H1 (cell line): ENCODE results near the gene POGZ. TPM values are rescaled to one million over a fixed set of nuclear protein-coding genes. Genes with fewer than 3 reads are reported as not detected.

Source experiments
- CTCF ChIA-PET: fragments of 300-600 bp; sonication (Branson Sonifier 250); formaldehyde crosslinking; loops from one replicate; lab custom pipeline; 2021; ENCODE audit not compliant: partially characterized antibody; lab: Charles Lee
- POLR2A ChIA-PET: fragments of 300-600 bp; sonication (Branson Sonifier 250); formaldehyde crosslinking; loops from one replicate; lab custom pipeline; 2021; ENCODE audit warnings: inconsistent platforms; ENCODE audit not compliant: partially characterized antibody; lab: Charles Lee
- DNase-seq, 2 experiments: peaks; one replicate each; pipeline versions ENCODE4 v3.0.0 to v3.0.0-alpha.2; 2010 to 2022; ENCODE audit warnings: low spot score in 2 of 2, low read depth in 1 of 2, mixed read lengths in 1 of 2
- FAIRE-seq: peaks from 2 replicates; lab custom pipeline; 2011; peaks lifted over from hg19 to GRCh38; lab: Jason Lieb, UNC
- H2AFZ ChIP-seq: 2 replicates; pipeline ENCODE4 v1.8.1; 2012; ENCODE audit warnings: low read length, inconsistent platforms
- H2AK5ac ChIP-seq: 2 replicates; pipeline ENCODE4 v1.6.1; 2013; ENCODE audit warnings: low read depth, low read length
- H2BK120ac ChIP-seq: replicated peaks from 2 replicates; pipeline ENCODE3; 2013; ENCODE audit warnings: low read depth, low read length, inconsistent platforms
- H2BK12ac ChIP-seq: 2 replicates; pipeline ENCODE4 v1.6.1; 2013; ENCODE audit warnings: low read depth, low read length
- H2BK15ac ChIP-seq: 2 replicates; pipeline ENCODE4 v1.6.1; 2013; ENCODE audit warnings: low read length
- H2BK20ac ChIP-seq: 2 replicates; pipeline ENCODE4 v1.6.1; 2013; ENCODE audit warnings: low read length
- H2BK5ac ChIP-seq: 2 replicates; pipeline ENCODE4 v1.6.1; 2013; ENCODE audit warnings: low read depth, low read length
- H3K14ac ChIP-seq: 2 replicates; pipeline ENCODE4 v1.6.1; 2013; ENCODE audit warnings: inconsistent platforms; ENCODE audit not compliant: insufficient read length
- H3K18ac ChIP-seq: 2 replicates; pipeline ENCODE4 v1.6.1; 2013; ENCODE audit warnings: low read length; ENCODE audit errors: extremely low read depth
- H3K23ac ChIP-seq: 2 replicates; pipeline ENCODE4 v1.6.1; 2013; ENCODE audit warnings: inconsistent platforms; ENCODE audit not compliant: insufficient read length
- H3K23me2 ChIP-seq: 2 replicates; pipeline ENCODE4 v1.6.1; 2013; ENCODE audit warnings: low read depth, low read length
- H3K27ac ChIP-seq: 2 replicates; pipeline ENCODE4 v1.6.1; 2011; ENCODE audit warnings: low read depth, low read length, inconsistent platforms
- H3K27me3 ChIP-seq, 4 experiments: replicated peaks in 1 of 4; 1 replicate in 1 of 4; 2 replicates in 3 of 4; pipeline versions ENCODE4 v1.6.1 to v1.8.1; 2011 to 2013; ENCODE audit warnings: low read length in 3 of 4, mild to moderate bottlenecking in 3 of 4, inconsistent platforms in 2 of 4, mixed read lengths in 2 of 4, moderate library complexity in 1 of 4; ENCODE audit not compliant: control insufficient read depth in 3 of 4, insufficient read depth in 3 of 4; ENCODE audit errors: extremely low read depth in 1 of 4
- H3K36me3 ChIP-seq, 4 experiments: 2 replicates each; pipeline versions ENCODE4 v1.6.1 to v1.8.1; 2011 to 2013; ENCODE audit warnings: mild to moderate bottlenecking in 4 of 4, low read length in 3 of 4, moderate library complexity in 2 of 4, control low read depth in 1 of 4, inconsistent platforms in 1 of 4; ENCODE audit not compliant: insufficient read depth in 4 of 4, control insufficient read depth in 2 of 4
- H3K4ac ChIP-seq: replicated peaks from 2 replicates; pipeline ENCODE3; 2013; ENCODE audit warnings: low read length, low read depth, mixed read lengths, inconsistent platforms; ENCODE audit not compliant: insufficient read length
- H3K4me1 ChIP-seq, 4 experiments: replicated peaks in 1 of 4; 1 replicate in 1 of 4; 2 replicates in 3 of 4; pipeline versions ENCODE4 v1.6.1 to v1.8.1; 2011 to 2013; ENCODE audit warnings: low read length in 3 of 4, inconsistent platforms in 2 of 4, mixed read lengths in 1 of 4; ENCODE audit not compliant: insufficient read depth in 4 of 4, control insufficient read depth in 3 of 4
- H3K4me2 ChIP-seq, 2 experiments: 2 replicates each; pipeline versions ENCODE4 v1.6.1 to v1.8.1; 2011 to 2013; ENCODE audit warnings: low read depth in 2 of 2, low read length in 2 of 2, control low read depth in 1 of 2, inconsistent platforms in 1 of 2, mild to moderate bottlenecking in 1 of 2; ENCODE audit not compliant: insufficient read depth in 1 of 2
- H3K4me3 ChIP-seq, 4 experiments: fragments of 200-600, 300-600 bp in 1 of 4; sonication (generic), shearing (Covaris generic), sonication (Bioruptor Twin) in 1 of 4; 2 replicates each; pipeline versions ENCODE4 v1.5.1 to v1.8.1; 2011 to 2016; ENCODE audit warnings: low read length in 4 of 4, low read depth in 3 of 4, control low read depth in 2 of 4, inconsistent platforms in 2 of 4, mild to moderate bottlenecking in 2 of 4, mixed read lengths in 1 of 4, moderate library complexity in 1 of 4; ENCODE audit not compliant: insufficient read depth in 2 of 4; ENCODE audit errors: extremely low read depth in 1 of 4
- H3K56ac ChIP-seq: replicated peaks from 2 replicates; pipeline ENCODE3; 2013; ENCODE audit warnings: low read depth, mild to moderate bottlenecking, mixed read lengths, low read length, inconsistent platforms; ENCODE audit not compliant: insufficient read length
- H3K79me1 ChIP-seq: 2 replicates; pipeline ENCODE4 v1.6.1; 2013; ENCODE audit warnings: low read depth, low read length, control low read depth
- H3K79me2 ChIP-seq, 2 experiments: 2 replicates each; pipeline versions ENCODE4 v1.6.1 to v1.8.1; 2012 to 2013; ENCODE audit warnings: low read length in 2 of 2, mild to moderate bottlenecking in 2 of 2, inconsistent platforms in 1 of 2; ENCODE audit not compliant: insufficient read depth in 2 of 2, control insufficient read depth in 1 of 2
- H3K9ac ChIP-seq, 4 experiments: replicated peaks in 1 of 4; 1 replicate in 1 of 4; 2 replicates in 3 of 4; pipeline versions ENCODE4 v1.6.1 to v1.8.1; 2011 to 2013; ENCODE audit warnings: low read depth in 3 of 4, low read length in 3 of 4, control low read depth in 2 of 4, mild to moderate bottlenecking in 2 of 4, moderate library complexity in 2 of 4, inconsistent platforms in 1 of 4; ENCODE audit errors: extremely low read depth in 1 of 4
- H3K9me3 ChIP-seq, 2 experiments: 2 replicates each; pipeline versions ENCODE4 v1.6.1 to v1.8.1; 2012 to 2013; ENCODE audit warnings: mild to moderate bottlenecking in 2 of 2, moderate library complexity in 2 of 2, control low read depth in 1 of 2, inconsistent platforms in 1 of 2, low read depth in 1 of 2, low read length in 1 of 2, mixed read lengths in 1 of 2; ENCODE audit not compliant: insufficient read depth in 2 of 2
- H4K20me1 ChIP-seq, 2 experiments: replicated peaks in 1 of 2; 2 replicates each; pipeline versions ENCODE3 to v1.8.1; 2011 to 2013; ENCODE audit warnings: inconsistent platforms in 2 of 2, low read length in 2 of 2, mild to moderate bottlenecking in 1 of 2; ENCODE audit not compliant: insufficient read depth in 2 of 2, control insufficient read depth in 1 of 2
- H4K5ac ChIP-seq: 2 replicates; pipeline ENCODE4 v1.6.1; 2013; ENCODE audit warnings: low read length, low read depth, mixed read lengths, inconsistent platforms; ENCODE audit not compliant: insufficient read length
- H4K8ac ChIP-seq: 2 replicates; pipeline ENCODE4 v1.8.0; 2013; ENCODE audit warnings: mild to moderate bottlenecking, moderate library complexity, low read length, inconsistent platforms; ENCODE audit not compliant: insufficient read depth; ENCODE audit errors: extremely low read depth
- H4K91ac ChIP-seq: replicated peaks from 2 replicates; pipeline ENCODE3; 2013; ENCODE audit warnings: low read length, mixed read lengths, inconsistent platforms; ENCODE audit not compliant: insufficient read length
- ATF3 ChIP-seq: IDR thresholded peaks from 2 replicates; pipeline ENCODE4 v1.6.1; 2011; ENCODE audit warnings: low read depth, mild to moderate bottlenecking, low read length; ENCODE audit not compliant: insufficient read depth
- MAFK ChIP-seq: IDR thresholded peaks from 2 replicates; pipeline ENCODE4 v1.6.1; 2012; ENCODE audit warnings: low read depth, mild to moderate bottlenecking, improper control_type of control experiment, low read length
- NRF1 ChIP-seq: IDR thresholded peaks from 2 replicates; pipeline ENCODE4 v1.6.1; 2011; ENCODE audit warnings: mild to moderate bottlenecking, low read depth, low read length, improper control_type of control experiment
- SP2 ChIP-seq: IDR thresholded peaks from 2 replicates; pipeline ENCODE4 v1.6.1; 2012; ENCODE audit warnings: mild to moderate bottlenecking, low read length, inconsistent platforms
- TAF1 ChIP-seq: IDR thresholded peaks from 2 replicates; pipeline ENCODE4 v1.6.1; 2011; ENCODE audit warnings: mild to moderate bottlenecking, low read depth, low read length
- TCF12 ChIP-seq: IDR thresholded peaks from 2 replicates; pipeline ENCODE4 v1.6.1; 2011; ENCODE audit warnings: low read depth, mild to moderate bottlenecking, low read length
- USF2 ChIP-seq: IDR thresholded peaks from 2 replicates; pipeline ENCODE4 v1.6.1; 2011; ENCODE audit warnings: low read length, improper control_type of control experiment
- WGBS, 2 experiments: shearing (Covaris generic) in 1 of 2; methylation state at CpG; one replicate each; pipeline versions ENCODE4 v1.1.6 to v1.1.7; 2013 to 2015; ENCODE audit warnings: low lambda C conversion rate in 2 of 2, mixed read lengths in 2 of 2, inconsistent platforms in 1 of 2, low coverage in 1 of 2, missing lambda C conversion rate in 1 of 2; ENCODE audit not compliant: insufficient replicate concordance in 2 of 2, insufficient coverage in 1 of 2, insufficient read length in 1 of 2; ENCODE audit errors: extremely low coverage in 1 of 2, missing lambda C conversion rate in 1 of 2; 5-methylcytosine and 5-hydroxymethylcytosine counted together
- polyA plus RNA-seq, 7 experiments: library from polyadenylated mRNA; depleted of rRNA in 3 of 7; stranded (reverse) in 5 of 7; unstranded in 2 of 7; fragments of >200 nt in 5 of 7; fragments of 200-250 nt in 2 of 7; gene quantifications; 1 replicate in 5 of 7; 2 replicates in 1 of 7; 4 replicates in 1 of 7; pipeline versions ENCODE4 v1.2.1 to v1.2.3, GENCODE V29; 2011 to 2013; ENCODE audit warnings: missing spikeins in 2 of 7, mixed read lengths in 2 of 7
- total RNA-seq: library from RNA; stranded (reverse); fragmentation: NEBNext Ultra II Directional; extraction: Animal tissue kit (Norgen Biotek cat#: 25700); gene quantifications from 2 replicates; pipeline ENCODE4 v1.2.1, GENCODE V29; 2021

Gene POGZ
- total and polyA plus RNA-seq, 2 of the 8 experiments (the other 6 are each of a cell fraction or from before 2014, with no cell fraction given): 66.4 to 105 TPM

- POLR2A ChIA-PET: interaction anchor here (0.5 to 1.6 kb wide), 3 partner anchors 49 to 157 kb away, joined by 3 to 4 read pairs (median 3); no protein-coding TSS in a partner anchor
- H3K36me3 ChIP-seq: no peaks in the 10 kb centered on the region
- H4K8ac ChIP-seq: no peak overlapping the region
- FAIRE-seq (no peak), DNase-seq (no peak)
- no peaks in the 10 kb centered on the region for H3K79me1 ChIP-seq
- no peak overlapping the region for H2BK5ac ChIP-seq
- H3K4me1 ChIP-seq: no peaks in the 10 kb centered on the region
- no peak overlapping the region for H2BK20ac ChIP-seq
- no peaks in the 10 kb centered on the region for H3K79me2 ChIP-seq
- no peak overlapping the region for H3K56ac ChIP-seq
- H3K9me3 ChIP-seq: no peaks in the 10 kb centered on the region
- no peak overlapping the region for H3K4me2 ChIP-seq
- no peak overlapping the region for H4K5ac ChIP-seq
- no peaks in the 10 kb centered on the region for H4K20me1 ChIP-seq
- H3K9ac ChIP-seq: no peak overlapping the region
- H2AK5ac ChIP-seq: no peak overlapping the region
- TF ChIP-seq TAF1: no peak
- TF ChIP-seq ATF3: no peak
- no peak for TF ChIP-seq TCF12
- TF ChIP-seq SP2: no peak
- no peak for TF ChIP-seq MAFK
- no peak for TF ChIP-seq NRF1
- no peak for TF ChIP-seq USF2
- H3K23ac ChIP-seq: no peak overlapping the region
- no peak overlapping the region for H3K14ac ChIP-seq
- no peak overlapping the region for H4K91ac ChIP-seq
- H3K27me3 ChIP-seq: no peaks in the 10 kb centered on the region
- no peak overlapping the region for H2AFZ ChIP-seq
- CTCF ChIA-PET: interaction anchor here (1.9 kb wide), 1 partner anchor 12 kb away, joined by 9 read pairs; no protein-coding TSS in a partner anchor
- no peak overlapping the region for H3K27ac ChIP-seq
- H3K4me3 ChIP-seq: no peak overlapping the region
- H2BK12ac ChIP-seq: no peak overlapping the region
- no peak overlapping the region for H3K4ac ChIP-seq
- no peak overlapping the region for H3K18ac ChIP-seq
- H3K23me2 ChIP-seq: no peaks in the 10 kb centered on the region
- WGBS, 2 experiments: 83% methylated on average over 1 of the region's 1 CpG; no CpG with 5 or more reads in 1 of the 2 experiments
- no peak overlapping the region for H2BK15ac ChIP-seq
- no peak overlapping the region for H2BK120ac ChIP-seq
Measured at GRCh38 chr1:151492120-151492519, 32.8 kb upstream of the POGZ start.
